Activated CD8-positive, alpha-beta T cell treated with anti-CD3 and anti-CD28 coated beads for 36 hours (primary cell): ENCODE results near the gene SLC7A1. TPM values are rescaled to one million over a fixed set of nuclear protein-coding genes. Genes with fewer than 3 reads are reported as not detected.

Experiments used
- ATAC-seq: fragments of 200-7000 bp; cut with Tn5 transposase; one replicate; pipeline ENCODE4 v1.10.0; 2021; ENCODE audit warnings: mild to moderate bottlenecking, moderate library complexity
- CTCF ChIA-PET: fragments of 350-600 bp; sonication (Branson Sonifier 250); formaldehyde crosslinking; loops from one replicate; lab custom pipeline; 2021; ENCODE audit warnings: antibody characterized with exemption; lab: Charles Lee
- POLR2A ChIA-PET: fragments of 350-600 bp; sonication (Branson Sonifier 250); formaldehyde crosslinking; loops from one replicate; lab custom pipeline; 2021; ENCODE audit warnings: antibody characterized with exemption; lab: Charles Lee
- DNase-seq: peaks from one replicate; pipeline ENCODE4 v3.0.0-alpha.2; 2020
- H3K27ac Mint-ChIP-seq: one replicate; pipeline ENCODE4 v1.8.0; 2021; ENCODE audit warnings: mild to moderate bottlenecking, mixed read lengths
- H3K27me3 Mint-ChIP-seq: one replicate; pipeline ENCODE4 v1.8.0; 2021; ENCODE audit warnings: mixed read lengths
- H3K36me3 Mint-ChIP-seq: one replicate; pipeline ENCODE4 v1.8.0; 2021; ENCODE audit warnings: low read depth, mixed read lengths
- H3K4me1 Mint-ChIP-seq: one replicate; pipeline ENCODE4 v1.8.0; 2021; ENCODE audit warnings: low read depth, mixed read lengths
- H3K4me3 Mint-ChIP-seq: one replicate; pipeline ENCODE4 v1.8.0; 2021; ENCODE audit warnings: mild to moderate bottlenecking, moderate library complexity, mixed read lengths
- H3K9me3 Mint-ChIP-seq: one replicate; pipeline ENCODE4 v1.8.0; 2021; ENCODE audit warnings: mixed read lengths
- CTCF ChIP-seq: fragments of 200-600 bp; IDR thresholded peaks from one replicate; pipeline ENCODE4 v1.8.0; 2022; ENCODE audit warnings: antibody characterized with exemption, mild to moderate bottlenecking
- intact Hi-C: fragments of 100-400 bp; cut with micrococcal nuclease; formaldehyde crosslinking; loops from one replicate; pipeline ENCODE4 v1.10.0; 2022
- total RNA-seq, 2 experiments: library from RNA; stranded (reverse); gene quantifications; one replicate each; pipeline ENCODE4 v1.2.3, GENCODE V29; 2021

Gene SLC7A1
- total RNA-seq, 2 experiments from 2014 or later = 119 to 124 TPM

DNA sequence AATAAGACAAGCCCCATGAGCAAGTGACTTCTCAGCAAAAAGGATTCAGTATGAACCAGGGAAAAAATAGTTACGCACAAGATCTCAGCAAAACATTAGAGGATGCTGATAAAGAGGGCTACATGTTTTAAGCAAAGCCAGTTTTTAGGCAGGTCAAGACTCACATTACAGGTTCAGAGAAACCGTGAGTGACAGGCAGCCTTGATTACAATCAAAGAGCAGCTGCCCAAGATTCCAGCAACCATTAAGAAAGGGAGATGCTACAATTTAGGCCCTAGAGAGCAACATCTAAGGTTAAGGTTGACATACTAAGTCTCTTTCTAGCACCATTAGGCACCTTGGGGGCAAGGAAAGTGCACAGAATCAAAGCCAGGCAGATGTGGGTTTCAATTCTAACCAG is 2.8 kb upstream of the SLC7A1 start:
- H3K9me3 Mint-ChIP-seq = no peaks in the 10 kb centered on the region
- ATAC-seq (no peak), DNase-seq (no peak)
- H3K27ac Mint-ChIP-seq = no peak overlapping the region
- no peak for TF ChIP-seq CTCF
- no peak overlapping the region for H3K4me3 Mint-ChIP-seq
- intact Hi-C loops = loop anchor here (5.0 kb wide), 1 partner anchor 249 kb away; no protein-coding TSS in a partner anchor
- H3K27me3 Mint-ChIP-seq = peaks cover 4% of the 10 kb centered on the region
- peaks cover 13% of the 10 kb centered on the region for H3K4me1 Mint-ChIP-seq
- peaks cover 13% of the 10 kb centered on the region for H3K36me3 Mint-ChIP-seq
- ChIA-PET POLR2A (interaction anchor here (0.7 to 1.1 kb wide), 2 partner anchors 12 to 82 kb away, joined by 3 read pairs; no protein-coding TSS in a partner anchor), CTCF (no interaction called here)

DNA sequence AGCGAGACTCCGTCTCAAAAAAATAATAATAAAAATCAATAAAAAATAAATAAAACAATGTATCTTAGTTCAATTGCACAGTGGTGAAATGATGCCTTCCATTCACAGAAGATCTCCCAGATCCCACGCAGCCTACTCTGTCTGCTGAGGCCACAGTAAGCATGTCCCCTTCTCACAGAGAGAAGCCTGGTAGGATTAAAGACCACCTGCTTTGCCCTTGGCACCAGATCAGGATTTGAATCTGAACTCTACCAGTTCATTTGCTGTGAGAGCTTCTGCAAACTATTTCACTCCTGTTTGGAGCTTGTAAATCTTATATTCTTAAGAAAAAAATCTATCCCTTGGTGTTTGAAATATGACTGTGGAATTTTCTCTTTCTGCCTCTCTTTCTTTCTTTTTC is 2.2 kb upstream of the SLC7A1 start:
- ATAC-seq (no peak), DNase-seq (no peak)
- CTCF ChIA-PET = no interaction called here
- H3K4me1 Mint-ChIP-seq = peaks cover 19% of the 10 kb centered on the region
- H3K36me3 Mint-ChIP-seq = peaks cover 18% of the 10 kb centered on the region
- H3K9me3 Mint-ChIP-seq = no peaks in the 10 kb centered on the region
- intact Hi-C loops = loop anchor here (5.0 kb wide), 1 partner anchor 250 kb away; no protein-coding TSS in a partner anchor
- H3K27me3 Mint-ChIP-seq = peaks cover 4% of the 10 kb centered on the region
- no peak overlapping the region for H3K4me3 Mint-ChIP-seq
- no peak overlapping the region for H3K27ac Mint-ChIP-seq
- POLR2A ChIA-PET = no interaction called here
- TF ChIP-seq CTCF = no peak

- ChIA-PET POLR2A (interaction anchor here (1.2 to 1.4 kb wide), 2 partner anchors 9 to 10 kb away, joined by 3 to 8 read pairs; no protein-coding TSS in a partner anchor), CTCF (interaction anchor here (1.6 to 1.8 kb wide), 2 partner anchors 11 to 110 kb away, joined by 3 to 7 read pairs; no protein-coding TSS in a partner anchor)
- no peak for TF ChIP-seq CTCF
- Mint-ChIP-seq H3K36me3 (peaks cover 22% of the 10 kb centered on the region), H3K9me3 (no peaks in the 10 kb centered on the region), H3K4me1 (peaks cover 23% of the 10 kb centered on the region), H3K4me3 (peak overlapping the region; percentile 75), H3K27me3 (peaks cover 3% of the 10 kb centered on the region), H3K27ac (no peak overlapping the region)
- intact Hi-C loops = loop anchor here (5.0 kb wide), 1 partner anchor 250 kb away; no protein-coding TSS in a partner anchor
- ATAC-seq = no peak
- DNase-seq = no peak
Measured at GRCh38 chr13:29597246-29597645, 1.8 kb upstream of the SLC7A1 start.

GRCh38 chr13:29596064-29596418 is 553 bp upstream of the SLC7A1 start:
- no peak for ATAC-seq
- ChIA-PET POLR2A (interaction anchor here (0.8 to 1.6 kb wide), 7 partner anchors 9 to 1267 kb away, joined by 3 to 8 read pairs (median 3); no protein-coding TSS in a partner anchor), CTCF (interaction anchor here (1.1 to 1.8 kb wide), 5 partner anchors 9 to 118 kb away, joined by 3 to 9 read pairs (median 4); no protein-coding TSS in a partner anchor)
- no peaks in the 10 kb centered on the region for H3K9me3 Mint-ChIP-seq
- no peak for DNase-seq
- H3K4me1 Mint-ChIP-seq = peaks cover 35% of the 10 kb centered on the region
- H3K27me3 Mint-ChIP-seq = peaks cover 1% of the 10 kb centered on the region
- H3K4me3 Mint-ChIP-seq = peak overlapping the region; percentile 75
- TF ChIP-seq CTCF = no peak
- H3K36me3 Mint-ChIP-seq = peaks cover 29% of the 10 kb centered on the region
- intact Hi-C loops = loop anchor here (5.0 kb wide), 1 partner anchor 251 kb away; no protein-coding TSS in a partner anchor
- H3K27ac Mint-ChIP-seq = peak overlapping the region; percentile 79

DNA sequence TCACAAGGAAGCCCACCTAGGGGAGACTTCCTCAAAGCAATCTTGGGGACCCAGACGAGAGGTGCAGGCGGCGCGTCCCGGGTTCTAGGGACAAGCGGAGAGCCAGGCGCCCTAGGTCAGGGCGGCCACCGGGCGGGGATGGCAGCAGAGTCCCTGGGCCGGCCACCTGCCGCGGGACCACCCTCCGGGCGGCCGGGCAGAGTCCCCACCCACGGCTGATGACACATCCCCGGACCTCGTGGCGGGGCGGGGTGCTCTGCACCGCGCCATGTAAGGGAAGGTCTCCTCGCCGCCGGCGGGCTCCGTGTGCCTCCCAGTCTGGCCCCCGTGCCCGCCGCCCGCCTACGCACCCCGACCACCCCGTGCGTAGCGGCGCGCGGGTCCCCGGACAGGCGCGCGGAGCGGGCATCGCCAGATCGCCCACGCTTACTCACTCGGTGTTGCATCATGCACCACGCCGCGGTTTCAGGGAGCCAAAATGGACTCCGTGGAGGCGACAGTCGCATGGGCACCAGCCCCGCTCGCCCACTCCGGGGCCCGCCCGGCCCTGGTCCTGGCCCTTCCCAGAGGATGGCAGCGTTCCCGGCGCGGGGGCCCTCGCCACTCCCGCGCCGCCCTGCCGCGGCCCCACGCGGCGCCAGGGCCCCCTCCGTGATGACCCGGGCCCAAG is 643 bp downstream of the SLC7A1 start:
- Mint-ChIP-seq H3K9me3 (no peaks in the 10 kb centered on the region), H3K4me1 (peaks cover 44% of the 10 kb centered on the region), H3K4me3 (peak overlapping the region; percentile 92), H3K36me3 (peaks cover 37% of the 10 kb centered on the region), H3K27ac (peak overlapping the region; percentile 97), H3K27me3 (no peaks in the 10 kb centered on the region)
- ChIA-PET POLR2A (interaction anchor here (0.6 to 1.0 kb wide), 3 partner anchors 9 to 14 kb away, joined by 3 to 4 read pairs (median 3); no protein-coding TSS in a partner anchor), CTCF (no interaction called here)
- intact Hi-C loops = loop anchor here (5.0 kb wide), 1 partner anchor 252 kb away; no protein-coding TSS in a partner anchor
- TF ChIP-seq CTCF = no peak
- peak; percentile 87 for DNase-seq
- peak; percentile 52 for ATAC-seq
